Hepatocyte (in vitro differentiated cells): Measurements from ENCODE around the gene LCE7A. TPM values are rescaled to one million over a fixed set of nuclear protein-coding genes. Genes with fewer than 3 reads are reported as not detected.

ENCODE experiments used
- DNase-seq: peaks from one replicate; pipeline ENCODE4 v3.0.0-alpha.2; 2016; ENCODE audit warnings: low spot score
- H2AFZ ChIP-seq: fragments of 200-600 bp; sonication (generic); 2 replicates; pipeline ENCODE4 v1.6.0; 2016; ENCODE audit warnings: antibody characterized with exemption, mild to moderate bottlenecking
- H3K27ac ChIP-seq: fragments of 200-600 bp; sonication (generic); 2 replicates; pipeline ENCODE4 v1.5.1; 2016; ENCODE audit warnings: mild to moderate bottlenecking
- H3K27me3 ChIP-seq: fragments of 200-600 bp; sonication (generic); 2 replicates; pipeline ENCODE4 v1.6.1; 2016
- H3K36me3 ChIP-seq: fragments of 200-600 bp; sonication (generic); replicated peaks from 2 replicates; pipeline ENCODE4 v1.5.1; 2016; ENCODE audit warnings: low read depth; ENCODE audit not compliant: insufficient read depth
- H3K4me1 ChIP-seq: fragments of 200-600 bp; sonication (generic); 2 replicates; pipeline ENCODE4 v1.5.1; 2016; ENCODE audit warnings: mild to moderate bottlenecking, moderate library complexity; ENCODE audit not compliant: insufficient read depth
- H3K4me2 ChIP-seq: fragments of 200-600 bp; sonication (generic); 2 replicates; pipeline ENCODE4 v1.6.0; 2016
- H3K4me3 ChIP-seq: fragments of 200-600 bp; sonication (generic); 2 replicates; pipeline ENCODE4 v1.5.1; 2016; ENCODE audit warnings: mild to moderate bottlenecking
- H3K79me2 ChIP-seq: fragments of 200-600 bp; sonication (generic); 2 replicates; pipeline ENCODE4 v1.6.0; 2017; ENCODE audit warnings: mild to moderate bottlenecking
- H3K9me2 ChIP-seq: fragments of 200-600 bp; sonication (generic); replicated peaks from 2 replicates; pipeline ENCODE4 v1.6.0; 2017; ENCODE audit warnings: mild to moderate bottlenecking; ENCODE audit not compliant: insufficient read depth
- H3K9me3 ChIP-seq: fragments of 200-600 bp; sonication (generic); 2 replicates; pipeline ENCODE4 v1.5.1; 2016; ENCODE audit warnings: low read depth, mild to moderate bottlenecking
- H4K20me1 ChIP-seq: fragments of 200-600 bp; sonication (generic); 2 replicates; pipeline ENCODE4 v1.6.0; 2016; ENCODE audit warnings: mild to moderate bottlenecking; ENCODE audit not compliant: insufficient read depth, poor library complexity, severe bottlenecking
- CTCF ChIP-seq: fragments of 200-600 bp; sonication (generic); IDR thresholded peaks from 2 replicates; pipeline ENCODE4 v1.5.1; 2016; ENCODE audit warnings: antibody characterized with exemption, mild to moderate bottlenecking; ENCODE audit not compliant: poor library complexity
- EZH2 ChIP-seq: fragments of 200-600 bp; sonication (generic); IDR thresholded peaks from 2 replicates; pipeline ENCODE4 v1.6.1; 2016; ENCODE audit warnings: antibody characterized with exemption, mild to moderate bottlenecking, borderline replicate concordance
- EZH2phosphoT487 ChIP-seq: fragments of 200-600 bp; sonication (generic); IDR thresholded peaks from one replicate; pipeline ENCODE4 v1.6.1; 2018; ENCODE audit warnings: antibody characterized with exemption, mild to moderate bottlenecking, low read depth, moderate library complexity; ENCODE audit not compliant: unreplicated experiment, severe bottlenecking
- WGBS: methylation state at CpG from one replicate; pipeline ENCODE4 v1.1.6; 2016; ENCODE audit warnings: low lambda C conversion rate; ENCODE audit errors: missing lambda C conversion rate; 5-methylcytosine and 5-hydroxymethylcytosine counted together
- polyA plus RNA-seq: library from polyadenylated mRNA; unstranded; fragments of >200 nt; fragmentation: Nextera tagmentation; extraction: Ambion mirVana; gene quantifications from 2 replicates; pipeline ENCODE4 v1.2.1, GENCODE V29; 2016
- total RNA-seq: library from RNA; depleted of rRNA; stranded (reverse); fragments of >200 nt; gene quantifications from 2 replicates; pipeline ENCODE4 v1.2.3, GENCODE V29; 2014

LCE7A gene
- total and polyA plus RNA-seq, 2 experiments from 2014 or later = not detected

DNA sequence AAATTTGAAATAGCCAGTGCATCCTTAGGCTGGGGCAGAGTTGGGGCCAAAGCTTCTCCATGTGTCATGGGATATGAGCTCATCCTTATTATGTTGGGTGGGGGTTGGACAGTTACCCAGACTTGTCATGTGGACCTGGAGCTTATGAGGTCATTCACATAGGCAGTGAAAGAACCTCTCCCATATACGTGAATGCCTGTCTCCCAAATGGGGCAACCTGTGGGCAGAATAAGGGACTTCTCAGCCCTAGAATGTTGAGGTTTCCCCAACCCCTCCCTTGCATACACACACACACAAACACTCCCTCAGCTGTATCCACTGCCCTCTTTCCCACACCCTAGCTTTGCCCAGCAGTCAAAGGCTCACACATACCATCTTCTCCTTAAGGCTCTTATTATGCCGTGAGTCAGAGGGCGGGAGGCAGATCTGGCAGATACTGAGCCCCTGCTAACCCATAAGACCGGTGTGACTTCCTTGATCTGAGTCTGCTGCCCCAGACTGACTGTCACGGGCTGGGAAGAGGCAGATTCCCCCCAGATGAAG lies 46.3 kb downstream of the LCE7A start:
- DNase-seq = no peak
- no peaks in the 10 kb centered on the region for H3K9me3 ChIP-seq
- H3K4me1 ChIP-seq = no peaks in the 10 kb centered on the region
- WGBS = 53% methylated on average over 5 of the region's 5 CpGs
- H3K9me2 ChIP-seq = no peaks in the 10 kb centered on the region
- TF ChIP-seq EZH2 = no peak
- no peak for TF ChIP-seq CTCF
- no peak for TF ChIP-seq EZH2phosphoT487
- H4K20me1 ChIP-seq = no peaks in the 10 kb centered on the region
- no peaks in the 10 kb centered on the region for H3K79me2 ChIP-seq
- H3K36me3 ChIP-seq = no peaks in the 10 kb centered on the region
- H3K4me2 ChIP-seq = no peak overlapping the region
- H2AFZ ChIP-seq = no peak overlapping the region
- H3K27me3 ChIP-seq = no peaks in the 10 kb centered on the region
- H3K4me3 ChIP-seq = no peak overlapping the region
- H3K27ac ChIP-seq = no peak overlapping the region

- WGBS = 63% methylated on average over 4 of the region's 4 CpGs
- H3K27ac ChIP-seq = no peak within 1 kb of the TSS
- no peak within 1 kb of the TSS for H2AFZ ChIP-seq
- no peak for DNase-seq
- H3K27me3 ChIP-seq = no peaks in the 10 kb centered on the region
- no peak within 1 kb of the TSS for H3K4me3 ChIP-seq
- H3K79me2 ChIP-seq = no peaks in the 10 kb centered on the region
- H3K4me1 ChIP-seq = no peaks in the 10 kb centered on the region
- H3K4me2 ChIP-seq = no peak within 1 kb of the TSS
- no peaks in the 10 kb centered on the region for H3K9me2 ChIP-seq
- H3K36me3 ChIP-seq = no peaks in the 10 kb centered on the region
- H4K20me1 ChIP-seq = no peaks in the 10 kb centered on the region
- no peak for TF ChIP-seq CTCF
- TF ChIP-seq EZH2phosphoT487 = no peak
- TF ChIP-seq EZH2 = no peak
- no peaks in the 10 kb centered on the region for H3K9me3 ChIP-seq
These were observed 48.1 kb downstream of the LCE7A start, which contains the start of gene IVL for GRCh38 chr1:152907686-152908601. TSS of gene IVL (plus strand) at chr1:152908546. CDS start at chr1:152909798, 1,252 bp downstream.

DNA sequence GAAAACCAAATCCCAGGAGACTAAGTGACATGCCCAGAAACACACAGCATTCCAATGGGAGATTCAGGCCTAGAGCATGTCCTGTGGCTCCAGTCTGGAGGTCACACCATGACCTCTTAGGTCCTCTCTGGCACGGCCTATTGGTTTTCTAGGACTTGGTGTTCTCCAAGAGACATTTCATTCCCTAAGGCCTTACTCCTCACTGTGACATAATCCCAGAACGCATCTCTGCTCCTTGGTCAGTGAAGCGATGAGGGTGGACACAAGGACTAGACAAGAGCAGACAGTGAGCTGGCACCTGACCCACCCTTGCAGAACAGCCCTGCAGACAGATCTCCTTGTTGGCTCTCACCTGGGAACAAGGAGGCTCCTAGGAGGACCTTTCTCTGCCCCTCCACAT lies 49.4 kb downstream of the LCE7A start:
- no peaks in the 10 kb centered on the region for H3K4me1 ChIP-seq
- H3K4me2 ChIP-seq = no peak overlapping the region
- WGBS = 56% methylated on average over 3 of the region's 3 CpGs
- H3K79me2 ChIP-seq = no peaks in the 10 kb centered on the region
- no peak for DNase-seq
- H4K20me1 ChIP-seq = no peaks in the 10 kb centered on the region
- no peak overlapping the region for H2AFZ ChIP-seq
- H3K4me3 ChIP-seq = no peak overlapping the region
- H3K9me3 ChIP-seq = no peaks in the 10 kb centered on the region
- no peak for TF ChIP-seq CTCF
- no peak for TF ChIP-seq EZH2
- TF ChIP-seq EZH2phosphoT487 = no peak
- no peak overlapping the region for H3K27ac ChIP-seq
- no peaks in the 10 kb centered on the region for H3K27me3 ChIP-seq
- no peaks in the 10 kb centered on the region for H3K36me3 ChIP-seq
- no peaks in the 10 kb centered on the region for H3K9me2 ChIP-seq

Other genes with a start within 250 kb of the LCE7A start
- not detected in 2 replicates for gene LCE3B, start 246.2 kb upstream of the LCE7A start, total RNA-seq
- gene LCE3B, start 246.2 kb upstream of the LCE7A start, polyA plus RNA-seq = not detected in 2 replicates
- not detected in 2 replicates for gene LCE3A, start 236.9 kb upstream of the LCE7A start, total RNA-seq
- gene LCE3A, start 236.9 kb upstream of the LCE7A start, polyA plus RNA-seq = not detected in 2 replicates
- not detected in 2 replicates for gene LCE2D, start 196.6 kb upstream of the LCE7A start, total RNA-seq
- not detected in 2 replicates for gene LCE2D, start 196.6 kb upstream of the LCE7A start, polyA plus RNA-seq
- not detected in 2 replicates for gene LCE2C, start 184.7 kb upstream of the LCE7A start, total RNA-seq
- not detected in 2 replicates for gene LCE2C, start 184.7 kb upstream of the LCE7A start, polyA plus RNA-seq
- gene LCE2B, start 173.9 kb upstream of the LCE7A start, total RNA-seq = not detected in 2 replicates
- gene LCE2B, start 173.9 kb upstream of the LCE7A start, polyA plus RNA-seq = not detected in 2 replicates
- not detected in 2 replicates for gene LCE2A, start 161.7 kb upstream of the LCE7A start, total RNA-seq
- gene LCE2A, start 161.7 kb upstream of the LCE7A start, polyA plus RNA-seq = not detected in 2 replicates
- not detected in 2 replicates for gene LCE4A, start 151.8 kb upstream of the LCE7A start, total RNA-seq
- gene LCE4A, start 151.8 kb upstream of the LCE7A start, polyA plus RNA-seq = not detected in 2 replicates
- gene KPRP, start 102.0 kb upstream of the LCE7A start, total RNA-seq = not detected in 2 replicates
- gene KPRP, start 102.0 kb upstream of the LCE7A start, polyA plus RNA-seq = not detected in 2 replicates
- not detected in 2 replicates for gene LCE1F, start 84.9 kb upstream of the LCE7A start, total RNA-seq
- not detected in 2 replicates for gene LCE1F, start 84.9 kb upstream of the LCE7A start, polyA plus RNA-seq
- gene LCE1E, start 73.7 kb upstream of the LCE7A start, total RNA-seq = not detected in 2 replicates
- not detected in 2 replicates for gene LCE1E, start 73.7 kb upstream of the LCE7A start, polyA plus RNA-seq
- not detected in 2 replicates for gene LCE1D, start 63.3 kb upstream of the LCE7A start, total RNA-seq
- not detected in 2 replicates for gene LCE1D, start 63.3 kb upstream of the LCE7A start, polyA plus RNA-seq
- gene LCE1C, start 53.3 kb upstream of the LCE7A start, total RNA-seq = not detected in 2 replicates
- gene LCE1C, start 53.3 kb upstream of the LCE7A start, polyA plus RNA-seq = not detected in 2 replicates
- gene LCE1B, start 48.0 kb upstream of the LCE7A start, total RNA-seq = not detected in 2 replicates
- not detected in 2 replicates for gene LCE1B, start 48.0 kb upstream of the LCE7A start, polyA plus RNA-seq
- gene LCE1A, start 32.5 kb upstream of the LCE7A start, total RNA-seq = not detected in 2 replicates
- gene LCE1A, start 32.5 kb upstream of the LCE7A start, polyA plus RNA-seq = not detected in 2 replicates
- gene LCE6A, start 17.1 kb upstream of the LCE7A start, total RNA-seq = not detected in 2 replicates
- gene LCE6A, start 17.1 kb upstream of the LCE7A start, polyA plus RNA-seq = not detected in 2 replicates
- gene SMCP, start 18.3 kb downstream of the LCE7A start, total RNA-seq = not detected in 2 replicates
- not detected in 2 replicates for gene SMCP, start 18.3 kb downstream of the LCE7A start, polyA plus RNA-seq
- 0.52 TPM in 1 of 2 replicates, not detected in the other for gene IVL, start 48.5 kb downstream of the LCE7A start, total RNA-seq
- not detected in 2 replicates for gene IVL, start 48.5 kb downstream of the LCE7A start, polyA plus RNA-seq
- gene SPRR5, start 87.2 kb downstream of the LCE7A start, total RNA-seq = not detected in 2 replicates
- not detected in 2 replicates for gene SPRR5, start 87.2 kb downstream of the LCE7A start, polyA plus RNA-seq
- not detected in 2 replicates for gene SPRR4, start 110.7 kb downstream of the LCE7A start, total RNA-seq
- not detected in 2 replicates for gene SPRR4, start 110.7 kb downstream of the LCE7A start, polyA plus RNA-seq
- not detected in 2 replicates for gene SPRR1A, start 124.1 kb downstream of the LCE7A start, total RNA-seq
- gene SPRR1A, start 124.1 kb downstream of the LCE7A start, polyA plus RNA-seq = not detected in 2 replicates
- gene SPRR3, start 141.8 kb downstream of the LCE7A start, total RNA-seq = not detected in 2 replicates
- 0.40 and 0.72 TPM in 2 replicates for gene SPRR3, start 141.8 kb downstream of the LCE7A start, polyA plus RNA-seq
- gene SPRR1B, start 171.2 kb downstream of the LCE7A start, total RNA-seq = not detected in 2 replicates
- 0.54 TPM in 1 of 2 replicates, not detected in the other for gene SPRR1B, start 171.2 kb downstream of the LCE7A start, polyA plus RNA-seq
- not detected in 2 replicates for gene SPRR2D, start 181.1 kb downstream of the LCE7A start, total RNA-seq
- not detected in 2 replicates for gene SPRR2D, start 181.1 kb downstream of the LCE7A start, polyA plus RNA-seq
- not detected in 2 replicates for gene SPRR2A, start 197.5 kb downstream of the LCE7A start, total RNA-seq
- 1.1 TPM in 1 of 2 replicates, not detected in the other for gene SPRR2A, start 197.5 kb downstream of the LCE7A start, polyA plus RNA-seq
- not detected in 2 replicates for gene SPRR2B, start 211.6 kb downstream of the LCE7A start, total RNA-seq
- not detected in 2 replicates for gene SPRR2B, start 211.6 kb downstream of the LCE7A start, polyA plus RNA-seq
- not detected in 2 replicates for gene SPRR2E, start 234.5 kb downstream of the LCE7A start, total RNA-seq
- gene SPRR2E, start 234.5 kb downstream of the LCE7A start, polyA plus RNA-seq = not detected in 2 replicates